GM19238 (cell line): ENCODE measurements around the gene UFC1.
A peak's percentile ranks its signal among the peaks of the same experiment; 100 is the strongest.

Source experiments
- DNase-seq: peaks from one replicate; pipeline ENCODE4 v3.0.0; 2011; ENCODE audit warnings: low spot score; ENCODE audit not compliant: insufficient read length

The UFC1 gene

GRCh38 chr1:161133220-161133740 is 20.5 kb upstream of the UFC1 start:
- no peak for DNase-seq

DNA sequence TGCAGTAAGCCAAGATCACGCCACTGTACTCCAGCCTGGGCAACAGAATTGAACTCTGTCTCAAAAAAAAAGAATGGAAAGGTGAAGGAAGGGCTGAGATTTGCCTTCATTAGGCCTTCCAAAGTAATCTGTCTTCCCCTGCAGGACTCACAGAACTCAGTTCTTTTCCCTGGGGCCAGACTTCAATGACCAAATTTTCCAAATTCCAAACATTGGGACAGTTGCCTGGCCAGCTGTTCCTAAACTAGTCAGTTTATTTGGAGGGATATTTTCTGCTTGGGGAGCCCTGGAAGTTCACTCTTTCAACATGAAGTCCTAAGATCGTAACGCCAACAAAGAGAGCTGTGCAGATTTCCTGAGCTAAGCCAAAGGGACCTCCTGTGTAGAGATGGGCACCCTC is 15.9 kb upstream of the UFC1 start:
- no peak for DNase-seq

DNA sequence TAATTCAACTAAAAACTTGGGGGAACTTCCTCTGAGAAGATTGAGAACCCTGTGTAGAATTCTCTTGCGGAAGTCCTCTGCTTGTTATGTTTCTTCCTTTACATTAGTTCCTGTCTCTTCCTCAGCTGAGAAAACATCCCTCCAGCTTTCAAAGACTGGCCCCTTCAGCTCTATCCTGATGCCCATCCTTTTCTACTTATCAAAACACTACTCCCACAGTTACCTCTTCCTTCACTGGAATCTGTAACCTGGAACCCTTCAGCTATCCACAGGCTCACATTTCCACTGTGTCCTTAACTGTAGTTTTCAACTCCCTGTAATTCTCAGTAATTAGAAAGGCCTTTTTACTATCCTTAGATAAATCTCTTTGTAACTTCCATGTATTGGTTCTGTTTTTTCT is 15.3 kb upstream of the UFC1 start:
- no peak for DNase-seq

DNA sequence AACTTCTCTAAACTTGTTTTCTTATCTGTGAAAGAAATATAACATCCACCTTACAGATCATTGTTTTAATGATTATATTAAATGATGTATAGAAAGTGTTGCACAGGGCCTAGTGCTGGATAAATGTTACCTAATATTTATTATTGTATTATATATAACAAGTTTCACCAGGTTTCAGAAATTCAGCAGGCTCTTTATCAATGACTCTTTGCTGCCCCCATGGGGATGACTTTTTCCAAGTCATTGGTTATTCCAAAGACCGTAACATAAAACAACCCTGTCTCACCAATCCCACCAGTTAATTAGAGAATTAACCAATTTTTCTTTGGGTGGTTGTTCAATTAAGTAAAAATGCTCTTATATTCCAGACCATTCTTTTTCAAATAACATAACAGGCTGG is 14.0 kb upstream of the UFC1 start:
- no peak for DNase-seq

DNA sequence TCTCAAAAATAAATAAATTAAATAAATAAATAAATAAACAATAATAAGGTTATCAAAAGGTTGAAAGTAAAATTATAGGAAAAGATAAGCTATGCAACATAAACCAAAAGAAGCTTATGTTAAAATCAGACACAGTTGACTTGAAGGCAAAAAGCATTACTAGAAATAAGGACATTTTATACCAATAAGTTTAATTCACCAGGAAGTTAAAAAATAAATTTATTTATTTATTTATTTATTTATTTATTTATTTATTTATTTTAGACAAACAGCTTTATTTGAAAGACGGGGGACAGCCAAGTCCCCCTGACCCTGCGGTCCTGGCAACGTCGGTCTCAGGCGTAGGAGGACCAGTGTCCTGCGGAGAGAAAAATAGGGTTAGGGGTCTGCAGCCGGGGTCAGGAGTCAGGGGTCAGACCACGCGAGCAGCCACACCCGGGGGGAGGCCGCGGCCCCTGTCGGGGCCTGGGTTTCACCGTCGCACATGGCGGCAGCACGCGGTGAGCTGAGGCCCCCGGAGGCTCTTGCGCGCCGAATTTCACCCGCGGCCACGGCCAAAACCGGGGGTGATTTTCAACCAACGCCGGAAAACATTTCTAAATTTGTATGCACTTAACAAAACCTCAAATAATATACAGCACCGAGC is 12.9 kb upstream of the UFC1 start:
- no peak for DNase-seq

GRCh38 chr1:161145832-161146231 is 7.9 kb upstream of the UFC1 start:
- DNase-seq: no peak

GRCh38 chr1:161153176-161153575 is 602 bp upstream of the UFC1 start:
- DNase-seq: no peak

GRCh38 chr1:161157867-161158266 is 4.1 kb downstream of the UFC1 start:
- no peak for DNase-seq

- no peak for DNase-seq
These were observed 4.7 kb downstream of the UFC1 start for GRCh38 chr1:161158316-161159010.

DNA sequence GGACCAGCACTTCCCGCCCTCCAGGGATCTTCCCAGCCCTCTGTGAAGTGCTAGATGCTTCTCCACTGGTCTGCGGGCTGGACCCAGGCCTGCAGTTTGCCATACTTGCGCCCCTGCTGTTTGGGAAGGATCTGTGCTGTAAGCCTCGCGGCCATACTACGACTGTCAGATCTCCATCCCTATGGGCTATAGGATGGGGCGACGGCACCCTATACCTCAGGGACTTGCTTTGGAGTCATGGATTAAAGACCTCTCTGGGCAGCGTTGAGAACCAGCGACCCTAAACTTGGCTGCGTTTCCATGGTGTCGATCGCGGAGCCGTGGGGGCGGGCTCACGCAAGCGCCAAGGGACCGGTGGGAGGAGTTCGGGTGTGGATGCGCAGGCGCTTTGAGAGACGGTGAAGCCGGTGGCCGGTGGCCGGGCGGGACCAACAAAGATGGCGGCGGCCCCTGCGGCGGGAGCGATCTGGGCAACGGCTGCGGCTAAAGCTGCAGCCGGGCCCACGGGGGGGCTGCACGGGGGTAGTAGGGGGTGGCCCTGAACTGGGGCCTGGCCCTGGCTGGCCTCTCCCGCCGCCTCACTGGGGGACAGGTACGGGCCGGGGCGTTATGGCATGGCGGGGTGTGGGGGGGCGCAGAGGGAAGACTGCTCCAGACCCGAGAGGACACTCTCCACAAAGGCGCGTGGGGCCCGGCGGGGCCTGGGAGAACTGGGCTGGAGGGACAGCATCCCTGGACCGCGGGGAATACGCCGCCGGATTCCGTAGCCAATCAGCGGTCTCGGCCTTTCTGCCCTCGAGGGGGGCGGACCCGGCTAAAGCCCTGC is 5.5 kb downstream of the UFC1 start, which contains the start of gene USP21:
USP21 (plus strand) TSS at position 414 of the 826 bp plus-strand sequence. CDS start 1,141 bp downstream, outside the sequence.
- peak; percentile 95 for DNase-seq

- DNase-seq: no peak
These were observed 6.1 kb downstream of the UFC1 start for GRCh38 chr1:161159913-161160243.

DNA sequence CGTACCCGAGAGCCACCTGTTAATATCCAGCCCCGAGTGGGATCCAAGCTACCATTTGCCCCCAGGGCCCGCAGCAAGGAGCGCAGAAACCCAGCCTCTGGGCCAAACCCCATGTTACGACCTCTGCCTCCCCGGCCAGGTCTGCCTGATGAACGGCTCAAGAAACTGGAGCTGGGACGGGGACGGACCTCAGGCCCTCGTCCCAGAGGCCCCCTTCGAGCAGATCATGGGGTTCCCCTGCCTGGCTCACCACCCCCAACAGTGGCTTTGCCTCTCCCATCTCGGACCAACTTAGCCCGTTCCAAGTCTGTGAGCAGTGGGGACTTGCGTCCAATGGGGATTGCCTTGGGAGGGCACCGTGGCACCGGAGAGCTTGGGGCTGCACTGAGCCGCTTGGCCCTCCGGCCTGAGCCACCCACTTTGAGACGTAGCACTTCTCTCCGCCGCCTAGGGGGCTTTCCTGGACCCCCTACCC is 6.9 kb downstream of the UFC1 start:
- DNase-seq: no peak

DNA sequence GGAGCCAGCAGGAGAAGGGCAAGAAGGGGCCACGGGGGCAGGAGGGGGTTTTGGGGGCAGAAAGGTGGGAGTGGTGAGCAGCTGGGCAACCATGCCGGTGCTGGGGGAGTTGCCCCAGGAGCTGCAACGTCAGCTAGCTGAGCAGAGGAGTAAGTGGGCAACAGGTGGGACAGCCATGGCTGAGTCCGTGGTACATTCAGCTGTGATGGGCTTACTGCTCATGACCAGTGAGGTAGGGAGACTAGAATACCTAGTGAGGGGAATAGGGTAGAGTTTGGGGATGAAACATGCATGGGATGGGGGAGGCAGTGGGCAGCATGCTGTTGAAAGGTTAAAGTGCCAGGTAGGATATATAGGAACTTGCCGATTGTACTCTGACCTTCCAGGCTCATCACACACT is 7.9 kb downstream of the UFC1 start:
- no peak for DNase-seq

GRCh38 chr1:161162052-161162451 is 8.3 kb downstream of the UFC1 start:
- no peak for DNase-seq

- no peak for DNase-seq
These were observed 9.0 kb downstream of the UFC1 start for GRCh38 chr1:161162806-161163205.

- no peak for DNase-seq
These were observed 10.0 kb downstream of the UFC1 start for GRCh38 chr1:161163793-161164192.

DNA sequence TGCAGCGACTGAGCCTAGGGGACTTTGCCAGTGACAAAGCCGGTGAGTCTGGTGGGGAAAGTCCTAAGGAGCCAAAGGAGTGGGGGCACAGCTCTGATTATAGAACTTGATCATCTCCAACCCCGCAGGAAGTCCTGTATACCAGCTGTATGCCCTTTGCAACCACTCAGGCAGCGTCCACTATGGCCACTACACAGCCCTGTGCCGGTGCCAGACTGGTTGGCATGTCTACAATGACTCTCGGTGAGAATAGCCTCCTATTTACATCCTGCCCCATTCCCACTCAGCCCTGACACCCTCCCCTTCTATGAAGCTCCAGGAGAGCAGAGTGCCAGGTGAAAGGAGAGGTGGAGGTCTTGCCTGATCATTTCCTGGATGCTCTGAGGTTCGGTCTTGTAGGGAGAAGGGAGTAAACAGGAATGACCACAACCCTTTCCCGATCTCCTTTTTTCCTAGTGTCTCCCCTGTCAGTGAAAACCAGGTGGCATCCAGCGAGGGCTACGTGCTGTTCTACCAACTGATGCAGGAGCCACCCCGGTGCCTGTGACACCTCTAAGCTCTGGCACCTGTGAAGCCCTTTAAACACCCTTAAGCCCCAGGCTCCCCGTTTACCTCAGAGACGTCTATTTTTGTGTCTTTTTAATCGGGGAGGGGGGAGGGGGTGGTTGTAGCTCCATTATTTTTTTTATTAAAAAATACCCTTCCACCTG is 11.3 kb downstream of the UFC1 start:
- DNase-seq: no peak

DNA sequence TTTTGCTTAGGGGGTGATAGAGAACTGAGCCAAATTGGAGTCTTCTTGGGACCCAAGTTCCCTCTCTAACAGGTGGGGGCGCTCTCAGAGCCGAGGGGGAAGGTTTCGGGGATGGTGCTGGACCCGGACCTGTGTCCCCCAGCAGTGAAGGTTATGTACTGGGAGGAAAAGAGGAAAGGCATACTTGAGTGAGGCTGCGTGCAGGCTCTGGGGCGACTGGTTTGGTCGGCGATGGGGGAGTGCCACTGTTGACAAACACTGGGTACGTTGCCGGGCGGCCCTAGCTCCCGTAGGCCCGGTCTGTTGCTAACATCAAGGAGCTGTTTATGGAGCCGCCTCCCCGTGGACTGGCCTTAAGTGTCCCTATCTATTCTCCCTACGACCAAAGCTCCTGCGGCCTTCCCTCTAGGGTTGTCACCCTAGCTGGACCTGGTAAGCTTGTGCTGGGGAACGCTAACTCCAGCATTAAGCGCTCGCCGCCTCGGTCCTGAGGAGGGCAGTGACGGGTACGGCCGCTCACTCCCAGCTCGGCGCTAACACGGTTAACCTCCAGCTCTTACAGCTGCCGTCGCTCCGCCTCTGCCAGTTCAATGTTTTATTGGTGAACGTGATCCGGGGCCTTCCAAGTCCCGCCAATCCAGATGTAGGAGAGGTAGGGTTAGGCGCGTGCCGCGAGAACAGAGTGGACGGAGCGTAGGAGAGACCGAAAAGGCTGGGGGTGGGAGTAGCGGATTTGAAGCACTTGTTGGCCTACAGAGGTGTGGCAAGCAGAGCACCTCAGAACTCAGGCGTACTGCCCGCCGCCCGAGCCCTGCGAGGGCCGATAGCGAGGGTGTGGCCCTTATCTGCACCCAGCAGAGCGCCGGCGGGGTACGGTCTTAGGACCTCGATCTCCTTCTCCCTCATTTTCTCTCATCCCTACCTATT is 12.2 kb downstream of the UFC1 start, which contains the start of gene PPOX:
PPOX (plus strand) TSS at position 685 of the 927 bp plus-strand sequence. CDS start 422 bp downstream, outside the sequence.
- DNase-seq: peak; percentile 89

DNA sequence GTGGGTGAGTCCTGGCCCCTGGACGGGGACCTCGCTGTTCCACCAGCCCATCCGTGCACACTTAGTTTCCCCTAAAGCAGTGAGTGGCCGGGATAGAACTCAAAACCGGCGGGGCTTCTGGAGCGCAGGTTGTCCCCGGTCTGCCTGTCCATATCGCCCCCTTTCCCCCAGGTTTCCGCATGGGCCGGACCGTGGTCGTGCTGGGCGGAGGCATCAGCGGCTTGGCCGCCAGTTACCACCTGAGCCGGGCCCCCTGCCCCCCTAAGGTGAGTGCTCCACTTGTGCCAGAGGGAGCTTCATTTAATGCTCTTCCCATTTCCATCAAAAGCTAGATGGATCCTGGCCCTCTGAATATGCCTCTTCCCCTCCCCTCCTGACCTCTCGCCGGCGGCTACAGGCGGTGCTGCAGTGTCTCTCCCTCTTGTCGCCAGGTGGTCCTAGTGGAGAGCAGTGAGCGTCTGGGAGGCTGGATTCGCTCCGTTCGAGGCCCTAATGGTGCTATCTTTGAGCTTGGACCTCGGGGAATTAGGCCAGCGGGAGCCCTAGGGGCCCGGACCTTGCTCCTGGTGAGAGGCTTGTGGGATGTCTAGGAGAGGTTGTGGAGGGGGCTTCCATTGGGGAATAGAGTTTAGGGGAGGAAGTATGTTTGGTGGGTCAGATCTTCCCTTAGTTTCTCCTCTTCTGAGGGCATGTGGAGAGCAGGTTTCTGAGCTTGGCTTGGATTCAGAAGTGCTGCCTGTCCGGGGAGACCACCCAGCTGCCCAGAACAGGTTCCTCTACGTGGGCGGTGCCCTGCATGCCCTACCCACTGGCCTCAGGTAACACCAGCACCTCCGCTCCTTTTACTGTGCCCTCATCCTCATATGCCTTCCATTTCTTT is 13.1 kb downstream of the UFC1 start:
- no peak for DNase-seq
